ENCODE results near the gene PTCD1.

DNA sequence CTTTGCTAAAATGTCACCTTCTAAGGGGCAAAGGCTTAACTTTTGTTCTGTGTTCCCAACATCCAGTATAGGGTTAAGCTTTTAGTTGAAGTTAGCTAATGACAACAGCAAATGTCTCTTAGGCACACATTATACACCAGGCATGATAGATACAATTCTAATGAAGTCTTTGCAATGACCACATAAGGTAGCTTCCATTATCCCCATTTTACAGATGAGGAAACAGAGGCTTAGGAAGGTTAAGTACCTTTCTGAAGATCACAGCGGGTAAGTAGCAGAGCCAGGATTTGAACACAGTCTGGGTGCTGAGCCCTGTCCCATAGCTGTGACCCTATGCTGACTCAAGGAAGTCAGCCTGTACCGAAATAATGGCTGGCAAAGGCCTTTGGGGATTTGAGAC lies 28.0 kb downstream of the PTCD1 start:
- TF ChIP-seq POLR2AphosphoS5 (IDR thresholded peaks at IDR 0.05; ENCODE audit: borderline replicate concordance, low read depth, low read length) (no peak), EZH2 (IDR thresholded peaks at IDR 0.05) (no peak), FOXP2 (optimal IDR thresholded peaks at IDR 0.05; ENCODE audit: control extremely low read depth, extremely low read length, insufficient read depth) (no peak)

Measured in SK-N-MC (cell line).